Ovary (tissue), 3 donors: ENCODE results near the gene UTRN.

ENCODE experiments used
- EP300 ChIP-seq: sonication (generic); formaldehyde crosslinking; IDR thresholded peaks from one replicate; pipeline ENCODE4 v1.6.1; 2017; ENCODE audit warnings: antibody characterized with exemption
- POLR2A ChIP-seq: fragments of 450-650 bp; IDR thresholded peaks from one replicate; pipeline ENCODE4 v1.6.1; 2017; ENCODE audit warnings: antibody characterized with exemption, mild to moderate bottlenecking, moderate library complexity
- TF ChIP-seq, protein P1 (sequence below), 3 donors: fragments of 450-650 bp in 2 of 3; fragments of 200-600 bp in 1 of 3; IDR thresholded peaks; one replicate each; pipeline versions ENCODE4 v1.5.1 to v1.8.0; 2016 to 2022; ENCODE audit warnings: antibody characterized with exemption in 3 of 3, mild to moderate bottlenecking in 1 of 3
- donor health status: DM: no; HTN: no; CAD: no.

DNA sequence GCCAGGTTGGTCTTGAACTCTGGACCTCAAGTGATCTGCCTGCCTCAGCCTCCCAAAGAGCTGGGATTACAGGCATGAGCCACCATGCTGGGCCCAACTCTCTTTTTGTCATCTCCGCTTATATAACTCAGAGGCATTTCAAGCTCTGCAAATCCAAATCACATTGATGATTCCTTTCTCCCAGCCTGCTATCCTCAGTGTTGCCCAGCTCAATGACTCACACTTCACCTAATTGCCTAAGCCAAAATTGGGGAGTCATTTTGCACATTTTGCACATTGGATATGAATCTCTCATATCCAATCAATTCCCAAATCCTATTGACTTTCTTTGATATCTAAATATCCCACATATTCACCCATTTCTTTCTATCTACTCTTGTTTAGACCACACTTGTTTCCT lies 3.9 kb downstream of the UTRN start:
- TF ChIP-seq POLR2A (no peak), EP300 (no peak)
- TF ChIP-seq, protein P1, sequence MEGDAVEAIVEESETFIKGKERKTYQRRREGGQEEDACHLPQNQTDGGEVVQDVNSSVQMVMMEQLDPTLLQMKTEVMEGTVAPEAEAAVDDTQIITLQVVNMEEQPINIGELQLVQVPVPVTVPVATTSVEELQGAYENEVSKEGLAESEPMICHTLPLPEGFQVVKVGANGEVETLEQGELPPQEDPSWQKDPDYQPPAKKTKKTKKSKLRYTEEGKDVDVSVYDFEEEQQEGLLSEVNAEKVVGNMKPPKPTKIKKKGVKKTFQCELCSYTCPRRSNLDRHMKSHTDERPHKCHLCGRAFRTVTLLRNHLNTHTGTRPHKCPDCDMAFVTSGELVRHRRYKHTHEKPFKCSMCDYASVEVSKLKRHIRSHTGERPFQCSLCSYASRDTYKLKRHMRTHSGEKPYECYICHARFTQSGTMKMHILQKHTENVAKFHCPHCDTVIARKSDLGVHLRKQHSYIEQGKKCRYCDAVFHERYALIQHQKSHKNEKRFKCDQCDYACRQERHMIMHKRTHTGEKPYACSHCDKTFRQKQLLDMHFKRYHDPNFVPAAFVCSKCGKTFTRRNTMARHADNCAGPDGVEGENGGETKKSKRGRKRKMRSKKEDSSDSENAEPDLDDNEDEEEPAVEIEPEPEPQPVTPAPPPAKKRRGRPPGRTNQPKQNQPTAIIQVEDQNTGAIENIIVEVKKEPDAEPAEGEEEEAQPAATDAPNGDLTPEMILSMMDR (IDR thresholded peaks at IDR 0.05), result no peak
